Measurements from ENCODE around the gene NCS1. TPM values are rescaled to one million over a fixed set of nuclear protein-coding genes. Genes with fewer than 3 reads are reported as not detected.

NCS1 gene
- total and polyA plus RNA-seq, 9 of the 15 experiments (the other 6 are each of a cell fraction or from before 2014, with no cell fraction given) = 0.28 to 27.0 (median 9.6) TPM

DNA sequence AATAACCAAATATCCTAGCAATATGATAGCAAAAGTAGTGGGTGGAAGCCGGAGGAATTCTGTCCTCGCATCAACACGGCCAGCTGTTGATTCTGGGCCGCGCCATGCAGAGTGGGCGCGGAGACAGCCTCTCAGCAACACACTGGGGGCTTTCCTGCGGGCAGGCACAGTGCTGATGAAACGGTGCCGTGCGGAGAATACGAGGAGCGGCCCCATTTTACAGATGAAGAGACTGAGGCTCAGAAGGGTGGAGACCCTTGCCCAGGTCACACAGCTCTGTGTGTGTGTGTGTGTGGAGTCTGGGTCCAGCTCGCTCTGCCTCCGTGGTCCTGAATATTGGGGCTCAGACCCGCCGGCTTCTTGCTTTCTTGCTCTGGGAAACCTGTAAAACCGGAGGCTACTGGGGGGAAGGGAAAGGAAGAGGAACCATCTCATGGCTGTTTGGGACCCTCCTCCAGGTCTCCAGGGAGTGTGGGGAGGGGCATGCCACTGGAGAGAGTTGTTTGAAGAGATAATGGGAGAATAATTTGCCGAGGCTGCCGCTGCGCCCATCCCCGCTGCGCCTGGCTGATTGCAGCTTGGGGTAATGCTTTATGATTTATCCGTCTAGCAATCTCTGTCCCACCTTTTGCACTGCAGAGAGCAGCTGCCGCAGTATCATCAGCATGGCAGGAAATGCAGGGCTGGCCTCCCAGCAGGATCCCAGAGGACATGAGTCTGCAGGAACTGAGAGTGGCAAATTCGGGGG is 36.6 kb downstream of the NCS1 start:
- ATAC-seq (peak; percentile 66), DNase-seq (ENCODE audit: extremely low read depth in 1 of 4, low spot score in 3 of 4) (peak; percentile 41 to 72 (median 57)), FAIRE-seq (peak; percentile 85)
- Histone ChIP-seq H3K4me1 (replicated peaks in 1 of 2; ENCODE audit: control insufficient read depth in 2 of 2, insufficient read depth in 2 of 2, low read length in 2 of 2) (peaks cover 12 to 43% of the 10 kb centered on the region in 2 experiments), H3K4me3 (no peak overlapping the region), H3K36me3 (ENCODE audit: control insufficient read depth, insufficient read depth, low read length) (no peaks in the 10 kb centered on the region), H3K79me2 (ENCODE audit: control insufficient read depth, insufficient read depth, low read length) (no peaks in the 10 kb centered on the region; the same call in 2 of the 3 replicates), H3K4me2 (ENCODE audit: insufficient read depth, low read length) (peak overlapping the region; percentile 33; the same call in 1 of the 2 replicates), H3K27me3 (ENCODE audit: control insufficient read depth in 2 of 2, insufficient read depth in 2 of 2, low read length in 2 of 2) (no peaks in the 10 kb centered on the region), H3K9ac (ENCODE audit: insufficient read depth in 1 of 2, low read depth in 2 of 2, low read length in 2 of 2) (no peak overlapping the region), H4K20me1 (replicated peaks; ENCODE audit: control insufficient read depth, insufficient read depth, low read length) (peaks cover 16% of the 10 kb centered on the region), H3K27ac (ENCODE audit: extremely low read depth, low read depth, low read length) (no peak overlapping the region), H3K9me1 (ENCODE audit: control insufficient read depth, insufficient read depth, low read length) (no peaks in the 10 kb centered on the region), H2AFZ (ENCODE audit: low read depth, low read length) (no peak overlapping the region), H3K9me3 (replicated peaks; ENCODE audit: control insufficient read depth, insufficient read depth, low read depth, low read length) (no peaks in the 10 kb centered on the region)
- in situ Hi-C loops (cut with MboI) (no loop called here), intact Hi-C loops (cut with micrococcal nuclease) (no loop called here)
- 51% methylated on average over 26 of the region's 26 CpGs for WGBS (ENCODE audit: insufficient coverage, low coverage, missing lambda C conversion rate)
- no TSS peak for BruUV-seq (replicated peaks)
- ChIA-PET CTCF (ENCODE audit: low intra/inter-chr PET ratio) (no interaction called here), POLR2A (no interaction called here)
- TF ChIP-seq DPF2 (IDR thresholded peaks at IDR 0.05) (0 out of 2 replicates have a peak, but pooled peaks have one; percentile 31), PTBP1 (IDR thresholded peaks at IDR 0.05; ENCODE audit: low read depth, low read length) (peak; percentile 79; the same call in 1 of the 2 replicates), PHF8 (IDR thresholded peaks at IDR 0.05; ENCODE audit: borderline replicate concordance, low read length) (no peak), CBFA2T2 (conservative IDR thresholded peaks at IDR 0.05) (peak; percentile 81), CTBP1 (IDR thresholded peaks at IDR 0.05; ENCODE audit: borderline replicate concordance) (0 out of 2 replicates have a peak, but pooled peaks have one; percentile 14), TSC22D4 (tag; IDR thresholded peaks at IDR 0.05) (no peak), HDAC6 (IDR thresholded peaks at IDR 0.05; ENCODE audit: low read depth, low read length) (no peak), SMAD4 (CRISPR knock-in tag; conservative IDR thresholded peaks at IDR 0.05) (no peak), ADNP (tag; IDR thresholded peaks at IDR 0.05) (peak; percentile 49; the same call in 1 of the 2 replicates), ZNF444 (CRISPR knock-in tag; IDR thresholded peaks at IDR 0.05) (no peak), E2F6 (IDR thresholded peaks at IDR 0.05; ENCODE audit: borderline replicate concordance in 1 of 2, extremely low read depth in 1 of 2, insufficient read depth in 1 of 2, insufficient read length in 1 of 2, low read depth in 1 of 2, low read length in 1 of 2, poor library complexity in 1 of 2, severe bottlenecking in 1 of 2) (no peak), FOXK1 (CRISPR knock-in tag; IDR thresholded peaks at IDR 0.05; ENCODE audit: borderline replicate concordance) (0 out of 2 replicates have a peak, but pooled peaks have one; percentile 31), HDAC1 (IDR thresholded peaks at IDR 0.05) (no peak), CBFA2T3 (IDR thresholded peaks at IDR 0.05) (peak; percentile 89)
- TF ChIP-seq, protein P1, sequence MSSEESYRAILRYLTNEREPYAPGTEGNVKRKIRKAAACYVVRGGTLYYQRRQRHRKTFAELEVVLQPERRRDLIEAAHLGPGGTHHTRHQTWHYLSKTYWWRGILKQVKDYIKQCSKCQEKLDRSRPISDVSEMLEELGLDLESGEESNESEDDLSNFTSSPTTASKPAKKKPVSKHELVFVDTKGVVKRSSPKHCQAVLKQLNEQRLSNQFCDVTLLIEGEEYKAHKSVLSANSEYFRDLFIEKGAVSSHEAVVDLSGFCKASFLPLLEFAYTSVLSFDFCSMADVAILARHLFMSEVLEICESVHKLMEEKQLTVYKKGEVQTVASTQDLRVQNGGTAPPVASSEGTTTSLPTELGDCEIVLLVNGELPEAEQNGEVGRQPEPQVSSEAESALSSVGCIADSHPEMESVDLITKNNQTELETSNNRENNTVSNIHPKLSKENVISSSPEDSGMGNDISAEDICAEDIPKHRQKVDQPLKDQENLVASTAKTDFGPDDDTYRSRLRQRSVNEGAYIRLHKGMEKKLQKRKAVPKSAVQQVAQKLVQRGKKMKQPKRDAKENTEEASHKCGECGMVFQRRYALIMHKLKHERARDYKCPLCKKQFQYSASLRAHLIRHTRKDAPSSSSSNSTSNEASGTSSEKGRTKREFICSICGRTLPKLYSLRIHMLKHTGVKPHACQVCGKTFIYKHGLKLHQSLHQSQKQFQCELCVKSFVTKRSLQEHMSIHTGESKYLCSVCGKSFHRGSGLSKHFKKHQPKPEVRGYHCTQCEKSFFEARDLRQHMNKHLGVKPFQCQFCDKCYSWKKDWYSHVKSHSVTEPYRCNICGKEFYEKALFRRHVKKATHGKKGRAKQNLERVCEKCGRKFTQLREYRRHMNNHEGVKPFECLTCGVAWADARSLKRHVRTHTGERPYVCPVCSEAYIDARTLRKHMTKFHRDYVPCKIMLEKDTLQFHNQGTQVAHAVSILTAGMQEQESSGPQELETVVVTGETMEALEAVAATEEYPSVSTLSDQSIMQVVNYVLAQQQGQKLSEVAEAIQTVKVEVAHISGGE (CRISPR knock-in tag; IDR thresholded peaks at IDR 0.05) = peak in 1 of 3 experiments; percentile 69; a peak in 2 of 6 replicates

Data from K562 (cell line).